Spleen (tissue), 7 donors: Measurements from ENCODE around the gene MMP27.

Experiments used
- POLR2A ChIP-seq, 3 donors: fragments of 450-650 bp; IDR thresholded peaks; one replicate each; pipeline ENCODE4 v1.5.1; 2017; ENCODE audit warnings: antibody characterized with exemption in 3 of 3, mild to moderate bottlenecking in 1 of 3
- POLR2AphosphoS5 ChIP-seq, 3 donors: sonication (generic); formaldehyde crosslinking; IDR thresholded peaks; one replicate each; pipeline ENCODE4 v1.5.1; 2017; ENCODE audit warnings: antibody characterized with exemption in 3 of 3
- TF ChIP-seq, protein P1 (sequence below), 11 experiments: fragments of 200-600 bp in 7 of 11; fragments of 450-650 bp in 4 of 11; sonication (generic) in 4 of 11; IDR thresholded peaks in 8 of 11; conservative IDR thresholded peaks in 3 of 11; 1 replicate in 7 of 11; 2 replicates in 4 of 11; pipeline versions ENCODE4 v1.4.0 to v1.8.0; 2016 to 2021; ENCODE audit warnings: antibody characterized with exemption in 11 of 11, inconsistent platforms in 4 of 11, mild to moderate bottlenecking in 1 of 11
- donor health status: DM: no; HTN: no; CAD: no; lungs with moderate emphysema.
- donor health status: DM: no; HTN: no; CAD: no.
- donor health status: DM: no; HTN: no; CAD: no.

DNA sequence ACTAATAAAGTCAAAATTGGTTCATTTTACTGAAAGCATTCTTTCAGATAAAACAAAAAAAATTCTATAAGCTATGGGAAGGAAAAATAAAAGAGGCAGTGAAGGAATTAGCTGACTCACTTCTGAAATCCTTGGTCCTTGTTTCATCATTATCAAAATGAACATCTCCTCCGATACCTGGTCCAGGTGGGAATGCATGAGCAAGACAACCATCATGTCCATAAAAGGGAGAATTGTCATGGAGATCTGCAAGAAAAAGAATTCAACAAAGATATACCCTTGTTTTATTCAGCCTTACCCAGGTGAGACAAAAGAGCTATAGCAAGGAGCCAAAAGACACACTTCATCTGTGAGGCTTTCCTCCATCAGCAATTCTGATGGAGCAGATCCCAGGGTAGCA, 47.7 kb upstream of the MMP27 start:
- TF ChIP-seq, protein P1, sequence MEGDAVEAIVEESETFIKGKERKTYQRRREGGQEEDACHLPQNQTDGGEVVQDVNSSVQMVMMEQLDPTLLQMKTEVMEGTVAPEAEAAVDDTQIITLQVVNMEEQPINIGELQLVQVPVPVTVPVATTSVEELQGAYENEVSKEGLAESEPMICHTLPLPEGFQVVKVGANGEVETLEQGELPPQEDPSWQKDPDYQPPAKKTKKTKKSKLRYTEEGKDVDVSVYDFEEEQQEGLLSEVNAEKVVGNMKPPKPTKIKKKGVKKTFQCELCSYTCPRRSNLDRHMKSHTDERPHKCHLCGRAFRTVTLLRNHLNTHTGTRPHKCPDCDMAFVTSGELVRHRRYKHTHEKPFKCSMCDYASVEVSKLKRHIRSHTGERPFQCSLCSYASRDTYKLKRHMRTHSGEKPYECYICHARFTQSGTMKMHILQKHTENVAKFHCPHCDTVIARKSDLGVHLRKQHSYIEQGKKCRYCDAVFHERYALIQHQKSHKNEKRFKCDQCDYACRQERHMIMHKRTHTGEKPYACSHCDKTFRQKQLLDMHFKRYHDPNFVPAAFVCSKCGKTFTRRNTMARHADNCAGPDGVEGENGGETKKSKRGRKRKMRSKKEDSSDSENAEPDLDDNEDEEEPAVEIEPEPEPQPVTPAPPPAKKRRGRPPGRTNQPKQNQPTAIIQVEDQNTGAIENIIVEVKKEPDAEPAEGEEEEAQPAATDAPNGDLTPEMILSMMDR (IDR thresholded peaks at IDR 0.05 in 8 of 11, conservative IDR thresholded peaks at IDR 0.05 in 3 of 11) = no peak
- TF ChIP-seq POLR2AphosphoS5 (IDR thresholded peaks at IDR 0.05) = no peak
- TF ChIP-seq POLR2A (IDR thresholded peaks at IDR 0.05) = no peak
